ENCODE data around the gene PEX11A. TPM values are rescaled to one million over a fixed set of nuclear protein-coding genes. Genes with fewer than 3 reads are reported as not detected.

Gene PEX11A
- total RNA-seq, 1 donor from 2014 or later: 6.5 TPM

DNA sequence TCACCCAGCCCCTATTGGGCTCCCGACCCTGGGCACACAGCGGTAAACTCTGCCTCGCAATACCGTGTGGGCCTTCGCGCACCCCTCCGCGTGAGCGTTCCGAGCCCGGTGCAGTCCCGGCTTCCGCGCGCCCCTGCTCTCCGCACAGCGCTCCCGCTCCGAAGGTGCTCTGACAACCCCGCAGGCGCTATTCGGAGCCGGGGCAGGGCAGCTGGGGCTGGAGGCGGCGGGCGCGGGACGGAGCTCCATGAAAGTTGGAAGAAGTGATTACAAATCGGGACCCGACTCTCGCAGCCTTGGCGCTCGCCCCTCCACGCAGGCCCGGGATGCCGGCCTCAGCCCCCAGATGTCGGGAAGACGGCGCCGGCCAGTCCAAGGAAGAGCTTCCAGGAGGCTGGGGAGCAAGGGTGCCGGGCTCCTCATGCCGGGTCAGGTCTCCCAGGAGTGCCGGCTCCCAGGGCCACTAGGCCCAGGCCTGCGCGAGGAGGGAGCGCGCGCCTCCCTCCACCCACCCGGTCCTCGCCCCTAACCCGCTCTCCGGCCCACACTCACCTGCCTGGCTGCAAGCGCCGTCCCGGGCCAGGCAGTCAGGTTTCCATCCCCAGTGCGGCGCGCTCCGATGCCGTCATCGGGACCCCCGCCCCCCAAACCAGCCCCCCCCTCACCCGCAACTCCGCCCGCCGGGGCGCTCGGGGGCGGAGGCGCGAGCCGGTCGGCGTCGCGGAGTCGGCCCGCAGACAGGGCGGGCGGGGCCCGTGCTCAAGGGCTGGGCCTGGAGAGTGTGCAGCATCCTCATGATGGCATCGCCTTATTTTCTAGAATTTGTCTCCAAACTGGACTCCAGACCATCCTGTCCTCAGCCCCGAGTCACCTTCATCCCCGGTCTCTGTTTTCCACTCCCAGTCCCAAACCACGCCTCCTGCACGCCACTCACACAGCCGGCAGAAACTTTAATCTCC, 35.4 kb downstream of the PEX11A start, which contains the start of gene KIF7:
Gene KIF7 (minus strand): TSS at position 621 of the 959 bp plus-strand sequence. CDS start 2,537 bp downstream, outside the sequence.
- peak; percentile 54 for DNase-seq

DNA sequence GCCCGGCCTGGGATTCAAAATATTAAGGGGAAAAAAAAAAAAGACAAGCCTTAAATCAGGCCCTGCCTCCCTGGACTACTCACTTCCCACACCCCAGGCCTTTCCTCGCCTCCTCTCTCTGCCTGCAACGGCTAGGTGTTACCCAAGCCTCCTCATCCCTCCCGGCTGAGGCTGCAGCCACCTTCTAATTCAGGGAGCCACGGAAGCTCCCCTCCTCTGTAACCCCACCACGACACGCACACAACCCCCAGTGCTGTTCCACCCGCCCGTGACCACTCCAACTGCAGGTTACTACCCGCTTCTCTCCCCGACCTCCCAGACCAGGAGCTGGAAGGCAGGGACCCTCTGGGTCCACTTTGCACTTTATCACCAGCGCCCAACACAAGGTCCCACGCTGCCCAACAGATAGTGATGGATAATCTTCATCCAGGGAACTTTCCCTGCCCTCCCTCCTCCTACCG, 36.2 kb downstream of the PEX11A start:
- no peak for DNase-seq

GRCh38 chr15:89653578-89653977, 37.0 kb downstream of the PEX11A start:
- DNase-seq: no peak

- DNase-seq: no peak
These were observed 37.9 kb downstream of the PEX11A start for GRCh38 chr15:89652666-89653065.

GRCh38 chr15:89652131-89652530, 38.4 kb downstream of the PEX11A start:
- DNase-seq: no peak

- DNase-seq: no peak
These were observed 40.8 kb downstream of the PEX11A start for GRCh38 chr15:89649716-89650115.

DNA sequence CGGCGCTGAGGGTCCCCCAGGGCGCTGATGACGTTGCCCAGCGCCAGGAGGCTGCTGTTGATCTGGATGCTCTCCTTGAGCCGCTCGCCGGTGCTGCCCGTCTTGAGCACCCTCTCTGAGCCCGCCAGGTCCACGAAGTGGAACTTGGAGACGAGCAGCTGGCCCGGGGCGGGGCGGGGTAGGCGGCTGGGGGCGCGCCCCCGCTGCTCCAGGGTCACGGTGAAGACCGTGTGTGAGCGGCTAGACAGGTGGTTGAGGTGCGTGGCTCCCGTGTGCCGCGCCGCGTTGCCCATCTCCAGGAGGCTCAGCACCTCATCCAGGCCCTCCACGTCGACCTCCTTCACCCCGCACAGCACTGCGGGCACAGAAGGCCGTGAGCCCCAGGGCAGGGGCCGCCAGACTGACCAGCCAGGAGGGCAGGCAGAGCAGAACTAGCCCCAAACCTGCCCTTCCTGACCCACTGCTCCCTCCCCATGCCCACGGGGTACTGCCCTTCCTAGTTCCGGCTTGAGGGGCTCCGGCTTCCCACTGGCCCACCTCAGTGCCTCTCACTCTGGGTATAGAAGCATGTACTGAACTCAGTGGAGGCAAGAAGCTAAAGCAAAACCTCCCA, 41.4 kb downstream of the PEX11A start:
- DNase-seq: no peak

DNA sequence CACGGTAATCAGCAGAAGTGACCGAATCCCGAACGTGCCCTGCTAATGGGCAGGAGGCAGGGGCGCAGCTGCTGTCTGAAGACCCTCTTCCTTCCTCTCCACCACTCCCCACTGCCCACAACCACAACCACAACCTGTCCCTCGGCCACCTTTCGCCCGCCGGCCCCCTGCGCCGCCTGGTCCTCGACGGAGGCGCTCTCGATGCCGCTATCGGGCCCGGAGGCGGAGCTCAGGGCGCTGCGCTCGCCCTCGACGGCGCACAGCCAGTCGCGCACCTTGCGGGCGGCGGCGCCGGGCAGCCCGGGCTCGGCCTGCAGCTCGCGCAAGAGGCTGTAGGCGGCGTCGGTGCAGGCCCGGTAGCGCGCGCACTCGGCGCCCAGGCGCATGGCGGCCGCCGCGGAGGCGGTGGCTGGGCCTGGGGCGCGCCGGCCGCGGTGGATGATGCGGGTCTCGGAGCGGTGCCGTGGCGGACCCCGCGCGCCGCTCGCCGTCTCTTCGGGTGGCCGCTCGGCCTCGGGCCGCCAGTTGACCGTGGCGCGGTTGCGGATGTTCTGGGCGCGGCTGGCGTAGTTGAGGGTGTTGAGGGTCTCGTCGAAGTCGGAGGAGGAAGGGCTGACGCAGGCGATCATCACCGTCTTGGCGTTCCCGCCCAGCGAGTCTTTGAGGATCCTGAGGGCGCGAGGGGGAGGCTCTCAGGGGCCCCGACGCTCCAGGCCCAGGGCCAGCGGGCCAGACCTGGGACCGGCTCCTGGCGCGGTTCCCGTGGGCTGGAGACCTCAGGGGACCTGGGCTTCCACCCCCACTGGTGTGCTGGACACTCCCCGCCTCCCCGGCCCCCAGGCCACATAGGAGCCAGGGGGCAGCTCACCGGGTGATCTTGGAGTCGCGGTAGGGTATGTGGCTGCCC, 42.2 kb downstream of the PEX11A start:
- DNase-seq: no peak

DNA sequence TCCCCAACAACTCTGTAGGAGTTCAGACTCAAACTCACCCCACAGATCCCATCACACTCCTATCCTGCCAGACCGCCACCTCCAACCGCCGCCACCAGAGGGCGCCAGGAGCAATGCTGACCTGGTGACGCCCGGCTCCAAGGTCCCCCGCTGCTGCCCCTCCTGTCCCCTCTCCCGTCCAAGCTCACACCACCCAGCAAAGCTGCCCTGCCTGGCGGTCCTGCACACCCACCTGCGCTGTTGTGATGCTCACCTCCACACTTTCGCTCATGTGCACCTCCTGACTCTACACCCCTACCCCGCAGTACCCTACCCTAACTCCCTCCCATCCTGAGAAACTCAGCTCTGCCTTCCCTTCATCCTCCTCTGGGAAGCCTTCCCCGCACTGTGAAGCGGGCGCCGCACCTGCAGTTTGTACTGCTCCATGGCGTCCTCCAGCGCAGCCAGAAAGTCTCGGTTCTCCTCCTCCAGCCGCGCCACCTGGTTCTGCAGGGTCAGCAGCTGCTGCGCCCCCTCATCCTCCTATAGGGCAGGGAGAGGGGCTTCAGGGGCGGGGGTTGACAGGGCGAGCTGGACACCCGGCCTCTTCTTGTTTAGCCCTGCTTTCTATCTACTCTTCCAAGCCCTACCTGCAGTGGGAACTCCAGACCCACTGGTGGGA, 43.2 kb downstream of the PEX11A start:
- DNase-seq: peak; percentile 83

DNA sequence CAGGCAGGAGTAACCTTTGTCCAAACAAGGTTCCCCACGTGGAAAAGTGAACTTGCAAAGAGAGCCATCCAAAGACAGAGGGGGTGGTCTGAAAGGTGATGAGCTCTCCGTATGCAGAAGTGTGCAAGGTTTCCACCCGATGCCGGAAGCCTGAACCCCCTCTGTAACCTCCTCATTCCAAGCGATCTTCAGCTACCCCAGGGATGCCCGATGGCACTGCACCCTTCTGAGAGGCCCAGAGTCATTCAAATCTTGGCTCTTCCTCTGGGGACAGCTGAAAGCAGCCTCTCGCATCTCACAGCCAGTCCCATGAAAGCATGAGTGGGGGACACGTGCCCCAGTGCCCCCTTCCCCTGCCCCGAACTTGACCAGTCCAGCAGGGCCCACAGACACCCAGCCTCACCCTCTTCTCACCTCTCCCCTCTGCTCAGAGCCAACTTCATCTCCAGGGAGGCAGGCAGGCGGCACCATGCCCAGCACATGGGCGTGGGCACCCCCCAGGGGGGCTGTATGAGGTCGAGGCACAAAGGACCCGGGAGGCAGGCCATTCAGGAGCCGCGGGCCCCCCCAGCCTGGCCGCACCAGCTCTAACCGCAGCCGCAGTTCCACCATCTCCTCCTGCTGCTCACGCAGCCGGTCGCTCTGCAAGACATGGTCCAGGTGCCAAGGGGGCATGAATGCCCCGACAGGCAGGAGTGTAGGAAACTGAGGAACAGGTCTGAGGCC, 44.0 kb downstream of the PEX11A start:
- no peak for DNase-seq

GRCh38 chr15:89645680-89646079, 44.9 kb downstream of the PEX11A start:
- DNase-seq: no peak

- no peak for DNase-seq
These were observed 48.4 kb downstream of the PEX11A start for GRCh38 chr15:89642106-89642505.

DNA sequence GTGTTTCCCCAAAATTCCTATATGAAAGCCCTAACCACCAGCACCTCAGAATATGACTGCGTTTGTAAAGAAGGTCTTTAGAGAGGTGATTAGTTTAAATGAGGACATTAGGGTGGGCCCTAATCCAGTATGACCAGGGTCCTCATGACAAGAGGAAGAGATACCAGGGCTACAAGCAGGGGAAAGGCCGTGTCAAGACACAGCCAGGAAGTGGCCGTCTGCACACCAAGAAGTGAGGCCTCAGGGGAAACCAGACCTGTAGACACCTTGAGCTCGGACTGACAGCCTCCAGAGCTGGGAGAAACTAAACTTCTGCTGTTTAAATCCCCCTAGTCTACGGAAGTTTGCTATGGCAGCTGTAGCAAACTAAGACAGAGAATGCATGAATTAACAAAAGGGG, 49.5 kb downstream of the PEX11A start:
- DNase-seq: no peak

DNA sequence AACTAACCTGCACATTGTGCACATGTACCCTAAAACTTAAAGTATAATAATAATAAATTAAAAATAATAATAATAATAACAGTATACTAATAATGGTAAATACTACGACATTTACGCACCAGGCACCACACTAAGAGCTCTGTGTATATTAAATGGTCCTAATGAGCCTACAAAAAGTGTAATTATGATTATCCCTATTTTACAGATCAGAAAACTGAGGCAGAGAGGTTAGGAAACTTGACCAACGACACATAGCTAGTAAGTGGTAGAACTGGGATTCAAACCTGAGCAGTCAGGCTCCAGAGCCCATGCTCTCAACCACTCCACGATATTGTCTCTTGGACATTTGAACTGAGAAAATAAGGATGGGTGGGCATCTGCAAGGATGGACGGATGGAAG, 50.3 kb downstream of the PEX11A start:
- no peak for DNase-seq

- no peak for DNase-seq
These were observed 57.0 kb downstream of the PEX11A start for GRCh38 chr15:89633585-89633984.

DNA sequence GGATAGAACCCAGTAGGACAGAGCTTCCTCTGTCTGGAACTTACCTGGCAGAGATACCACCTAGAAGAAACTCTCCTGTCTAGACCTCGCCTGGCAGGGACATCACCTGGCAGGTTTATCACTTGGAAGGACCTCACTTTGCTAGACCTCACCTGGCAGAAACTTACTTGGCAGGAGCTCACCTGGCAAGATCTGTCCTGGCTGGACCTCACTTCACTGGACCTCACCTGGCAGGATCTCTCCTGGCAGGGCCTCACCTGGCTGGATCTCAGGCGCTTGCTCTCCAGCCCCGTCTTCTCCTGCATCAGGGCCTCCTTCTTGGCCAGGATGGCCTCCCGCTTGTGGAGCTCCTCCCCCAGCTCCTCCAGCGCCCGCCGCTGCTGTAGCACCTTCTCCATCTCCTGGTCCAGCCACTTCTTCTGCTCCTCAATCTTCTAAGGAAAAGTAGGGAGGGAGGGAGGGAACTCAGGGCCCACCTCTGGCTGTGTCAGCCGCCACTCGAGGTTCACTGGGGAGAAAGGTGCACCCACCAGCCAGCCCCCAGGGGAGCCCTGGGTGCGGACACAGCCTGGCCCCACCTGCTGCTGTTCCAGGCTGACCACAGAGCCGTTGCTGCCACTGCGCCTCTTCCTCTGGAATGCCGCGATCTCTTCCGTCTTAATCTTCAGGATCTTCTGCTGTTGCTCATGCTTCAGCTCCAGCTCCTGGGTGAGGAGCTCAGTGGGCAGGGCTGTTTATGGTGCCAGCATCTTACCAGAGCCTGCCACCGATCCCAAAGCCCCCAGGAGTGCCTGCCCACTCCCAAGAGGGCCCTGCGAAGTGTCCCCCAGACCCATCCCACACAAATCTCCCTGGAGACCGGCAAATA, 57.8 kb downstream of the PEX11A start:
- no peak for DNase-seq

GRCh38 chr15:89631902-89632264, 58.7 kb downstream of the PEX11A start:
- DNase-seq: no peak

Measured in dermis blood vessel endothelial cell (primary cell).